Mammary epithelial cell (primary cell): Measurements from ENCODE around the gene MRS2.

Experiments
- EZH2 ChIP-seq: IDR thresholded peaks from 2 replicates; pipeline ENCODE4 v1.6.1; 2012; ENCODE audit warnings: low read length, inconsistent platforms, borderline replicate concordance
- TF ChIP-seq, protein P1 (sequence below), 2 donors: IDR thresholded peaks in 1 of 2; conservative IDR thresholded peaks in 1 of 2; 2 replicates each; pipeline ENCODE4 v1.5.1; 2011 to 2012; ENCODE audit warnings: inconsistent platforms in 2 of 2, low read length in 2 of 2, mild to moderate bottlenecking in 2 of 2, control low read depth in 1 of 2, low read depth in 1 of 2; ENCODE audit not compliant: insufficient read depth in 1 of 2; ENCODE audit errors: extremely low read depth in 1 of 2

DNA sequence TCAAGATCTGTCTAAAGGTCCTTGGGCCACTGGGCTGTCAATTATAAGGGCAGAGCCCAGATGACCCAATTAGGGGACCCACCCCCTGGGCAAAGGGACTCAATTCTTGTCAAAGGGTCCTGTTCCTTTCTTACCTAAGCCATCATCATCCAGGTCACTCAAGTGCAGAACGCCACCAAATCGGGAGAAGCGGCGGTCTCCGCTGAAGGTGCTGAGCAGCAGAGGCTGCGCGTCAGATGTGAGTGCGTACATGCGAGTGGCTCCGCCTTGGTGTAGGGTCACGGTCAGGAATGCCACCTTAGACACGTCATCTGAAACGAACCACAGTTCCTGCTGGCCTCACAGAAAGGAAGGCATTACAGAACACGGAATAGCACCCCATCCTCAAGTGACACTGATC, 34.2 kb downstream of the MRS2 start:
- TF ChIP-seq, protein P1, sequence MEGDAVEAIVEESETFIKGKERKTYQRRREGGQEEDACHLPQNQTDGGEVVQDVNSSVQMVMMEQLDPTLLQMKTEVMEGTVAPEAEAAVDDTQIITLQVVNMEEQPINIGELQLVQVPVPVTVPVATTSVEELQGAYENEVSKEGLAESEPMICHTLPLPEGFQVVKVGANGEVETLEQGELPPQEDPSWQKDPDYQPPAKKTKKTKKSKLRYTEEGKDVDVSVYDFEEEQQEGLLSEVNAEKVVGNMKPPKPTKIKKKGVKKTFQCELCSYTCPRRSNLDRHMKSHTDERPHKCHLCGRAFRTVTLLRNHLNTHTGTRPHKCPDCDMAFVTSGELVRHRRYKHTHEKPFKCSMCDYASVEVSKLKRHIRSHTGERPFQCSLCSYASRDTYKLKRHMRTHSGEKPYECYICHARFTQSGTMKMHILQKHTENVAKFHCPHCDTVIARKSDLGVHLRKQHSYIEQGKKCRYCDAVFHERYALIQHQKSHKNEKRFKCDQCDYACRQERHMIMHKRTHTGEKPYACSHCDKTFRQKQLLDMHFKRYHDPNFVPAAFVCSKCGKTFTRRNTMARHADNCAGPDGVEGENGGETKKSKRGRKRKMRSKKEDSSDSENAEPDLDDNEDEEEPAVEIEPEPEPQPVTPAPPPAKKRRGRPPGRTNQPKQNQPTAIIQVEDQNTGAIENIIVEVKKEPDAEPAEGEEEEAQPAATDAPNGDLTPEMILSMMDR (conservative IDR thresholded peaks at IDR 0.05 in 1 of 2, IDR thresholded peaks at IDR 0.05 in 1 of 2; ENCODE audit: extremely low read depth in 1 of 2, insufficient read depth in 1 of 2, low read depth in 1 of 2, low read length in 2 of 2) = no peak
- TF ChIP-seq EZH2 = no peak
